ENCODE results near the gene AADACL3.
"Not testable (repeated sequence)": the region's sequence is repeated elsewhere in the genome, so short reads cannot be mapped to it uniquely, and the experiment has no call there.

AADACL3 gene

DNA sequence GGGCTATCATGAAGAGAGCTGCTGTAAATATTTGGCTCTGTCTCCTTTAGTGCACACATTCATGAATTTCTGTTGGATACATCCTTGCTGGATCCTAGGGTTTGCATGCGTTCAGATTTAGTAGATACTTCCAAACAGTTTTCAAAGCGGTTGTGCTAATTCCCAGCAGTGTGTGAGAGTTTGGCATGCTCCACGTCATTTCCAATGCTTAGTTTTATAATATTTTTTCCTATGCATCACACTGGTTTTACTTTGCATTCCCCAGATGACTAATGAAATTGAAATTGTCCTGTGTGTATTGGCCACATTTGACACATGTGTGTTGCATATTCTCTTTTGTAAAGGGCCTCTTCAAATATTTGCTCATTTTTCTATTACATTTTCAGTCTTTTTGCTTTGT is 18.5 kb upstream of the AADACL3 start:
- Histone ChIP-seq H3K4me3 (ENCODE audit: low read length) (no peak overlapping the region), H3K9ac (ENCODE audit: low read length) (no peak overlapping the region), H3K36me3 (ENCODE audit: control insufficient read depth, low read depth, low read length) (no peaks in the 10 kb centered on the region), H3K9me3 (ENCODE audit: control insufficient read depth, low read depth, low read length) (no peaks in the 10 kb centered on the region), H3K4me1 (ENCODE audit: control insufficient read depth, low read depth, low read length) (no peaks in the 10 kb centered on the region), H3K27me3 (ENCODE audit: control insufficient read depth, insufficient read depth, low read length) (no peaks in the 10 kb centered on the region), H3K27ac (ENCODE audit: low read length) (no peak overlapping the region)

GRCh38 chr1:12703821-12704451 is 12.0 kb upstream of the AADACL3 start:
- Histone ChIP-seq H3K4me3 (ENCODE audit: low read length) (no peak overlapping the region), H3K27me3 (ENCODE audit: control insufficient read depth, insufficient read depth, low read length) (no peaks in the 10 kb centered on the region), H3K9ac (ENCODE audit: low read length) (no peak overlapping the region), H3K36me3 (ENCODE audit: control insufficient read depth, low read depth, low read length) (no peaks in the 10 kb centered on the region), H3K27ac (ENCODE audit: low read length) (no peak overlapping the region), H3K9me3 (ENCODE audit: control insufficient read depth, low read depth, low read length) (peaks cover 6% of the 10 kb centered on the region), H3K4me1 (ENCODE audit: control insufficient read depth, low read depth, low read length) (no peaks in the 10 kb centered on the region)

GRCh38 chr1:12706061-12706460 is 9.8 kb upstream of the AADACL3 start:
- Histone ChIP-seq H3K27ac (ENCODE audit: low read length) (no peak overlapping the region), H3K9me3 (ENCODE audit: control insufficient read depth, low read depth, low read length) (peaks cover 6% of the 10 kb centered on the region), H3K36me3 (ENCODE audit: control insufficient read depth, low read depth, low read length) (no peaks in the 10 kb centered on the region), H3K4me3 (ENCODE audit: low read length) (no peak overlapping the region), H3K4me1 (ENCODE audit: control insufficient read depth, low read depth, low read length) (no peaks in the 10 kb centered on the region), H3K9ac (ENCODE audit: low read length) (no peak overlapping the region), H3K27me3 (ENCODE audit: control insufficient read depth, insufficient read depth, low read length) (no peaks in the 10 kb centered on the region)

- Histone ChIP-seq H3K36me3 (ENCODE audit: control insufficient read depth, low read depth, low read length) (no peaks in the 10 kb centered on the region), H3K9ac (ENCODE audit: low read length) (no peak overlapping the region), H3K4me3 (ENCODE audit: low read length) (no peak overlapping the region), H3K27ac (ENCODE audit: low read length) (no peak overlapping the region), H3K9me3 (ENCODE audit: control insufficient read depth, low read depth, low read length) (no peaks in the 10 kb centered on the region), H3K4me1 (ENCODE audit: control insufficient read depth, low read depth, low read length) (peaks cover 13% of the 10 kb centered on the region), H3K27me3 (ENCODE audit: control insufficient read depth, insufficient read depth, low read length) (no peaks in the 10 kb centered on the region)
Measured at GRCh38 chr1:12708396-12709090, 7.4 kb upstream of the AADACL3 start.

DNA sequence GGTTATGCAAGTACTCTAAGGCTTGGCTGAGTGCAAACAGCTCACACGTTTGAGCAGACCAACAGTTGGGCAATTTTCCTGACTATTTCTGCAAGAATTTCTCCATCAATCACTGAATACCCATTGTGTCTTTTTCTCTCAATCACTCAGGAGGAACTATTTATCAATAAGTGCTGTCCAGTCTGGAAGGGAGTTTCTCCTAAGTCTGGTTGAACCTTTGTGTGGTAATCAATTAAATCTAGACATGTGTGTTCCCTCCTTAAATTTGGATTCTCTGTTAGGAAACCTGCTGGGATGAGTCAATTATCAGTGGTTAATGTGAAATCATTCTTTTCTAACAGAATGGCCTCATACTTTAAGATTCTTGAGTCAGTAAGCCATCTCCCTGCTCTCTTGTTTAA is 6.8 kb upstream of the AADACL3 start:
- H3K4me1 ChIP-seq (ENCODE audit: control insufficient read depth, low read depth, low read length): peaks cover 13% of the 10 kb centered on the region
- H3K4me3 ChIP-seq (ENCODE audit: low read length): no peak overlapping the region
- no peak overlapping the region for H3K9ac ChIP-seq (ENCODE audit: low read length)
- no peaks in the 10 kb centered on the region for H3K9me3 ChIP-seq (ENCODE audit: control insufficient read depth, low read depth, low read length)
- H3K36me3 ChIP-seq (ENCODE audit: control insufficient read depth, low read depth, low read length): no peaks in the 10 kb centered on the region
- no peak overlapping the region for H3K27ac ChIP-seq (ENCODE audit: low read length)
- H3K27me3 ChIP-seq (ENCODE audit: control insufficient read depth, insufficient read depth, low read length): no peaks in the 10 kb centered on the region

GRCh38 chr1:12709696-12710095 is 6.2 kb upstream of the AADACL3 start:
- Histone ChIP-seq H3K27ac (ENCODE audit: low read length) (no peak overlapping the region), H3K27me3 (ENCODE audit: control insufficient read depth, insufficient read depth, low read length) (no peaks in the 10 kb centered on the region), H3K4me3 (ENCODE audit: low read length) (no peak overlapping the region), H3K36me3 (ENCODE audit: control insufficient read depth, low read depth, low read length) (no peaks in the 10 kb centered on the region), H3K4me1 (ENCODE audit: control insufficient read depth, low read depth, low read length) (peaks cover 17% of the 10 kb centered on the region), H3K9me3 (ENCODE audit: control insufficient read depth, low read depth, low read length) (no peaks in the 10 kb centered on the region), H3K9ac (ENCODE audit: low read length) (no peak overlapping the region)

DNA sequence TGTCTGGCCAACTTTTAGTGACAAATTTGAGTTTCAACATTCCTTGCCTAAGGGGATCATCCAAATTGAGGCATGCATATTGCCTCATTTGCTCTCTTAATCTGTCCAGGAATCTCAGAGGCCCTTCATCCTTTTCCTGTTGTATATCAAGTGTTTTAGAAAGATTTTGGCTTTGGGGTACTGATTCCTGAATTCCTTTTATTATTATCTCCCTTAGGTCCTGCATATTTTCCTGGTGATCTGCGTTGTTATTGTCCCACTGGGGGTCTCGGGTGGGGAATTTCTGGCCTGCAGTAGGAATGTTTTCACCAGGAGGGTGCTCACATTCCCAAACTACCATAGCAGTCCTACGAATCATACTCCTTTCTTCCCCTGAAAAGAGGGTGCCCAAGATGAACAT is 4.4 kb upstream of the AADACL3 start:
- no peak overlapping the region for H3K27ac ChIP-seq (ENCODE audit: low read length)
- H3K27me3 ChIP-seq (ENCODE audit: control insufficient read depth, insufficient read depth, low read length): no peaks in the 10 kb centered on the region
- peaks cover 30% of the 10 kb centered on the region for H3K4me1 ChIP-seq (ENCODE audit: control insufficient read depth, low read depth, low read length)
- H3K36me3 ChIP-seq (ENCODE audit: control insufficient read depth, low read depth, low read length): no peaks in the 10 kb centered on the region
- H3K9me3 ChIP-seq (ENCODE audit: control insufficient read depth, low read depth, low read length): no peaks in the 10 kb centered on the region
- no peak overlapping the region for H3K4me3 ChIP-seq (ENCODE audit: low read length)
- H3K9ac ChIP-seq (ENCODE audit: low read length): no peak overlapping the region

DNA sequence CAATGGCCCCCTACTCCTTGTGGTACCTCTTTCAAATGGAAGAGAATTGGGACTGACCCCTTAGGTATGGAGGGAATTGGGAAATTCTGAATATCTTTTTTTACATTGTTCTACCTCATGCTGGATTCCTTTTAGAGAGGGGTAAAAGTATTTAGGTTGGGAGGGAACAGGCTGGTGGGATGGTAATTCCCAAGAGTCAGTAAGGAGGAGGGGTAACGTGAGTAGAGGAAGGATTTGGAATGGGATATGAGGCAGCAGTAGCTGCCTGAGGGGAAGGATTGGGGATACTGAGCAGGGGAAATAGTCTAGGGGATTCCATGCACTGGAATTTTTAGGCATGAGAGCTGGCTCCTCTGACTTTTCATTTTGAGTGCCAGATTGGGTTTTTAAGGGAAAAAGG is 3.8 kb upstream of the AADACL3 start:
- no peak overlapping the region for H3K4me3 ChIP-seq (ENCODE audit: low read length)
- H3K9ac ChIP-seq (ENCODE audit: low read length): no peak overlapping the region
- H3K27ac ChIP-seq (ENCODE audit: low read length): no peak overlapping the region
- H3K36me3 ChIP-seq (ENCODE audit: control insufficient read depth, low read depth, low read length): no peaks in the 10 kb centered on the region
- H3K9me3 ChIP-seq (ENCODE audit: control insufficient read depth, low read depth, low read length): no peaks in the 10 kb centered on the region
- H3K27me3 ChIP-seq (ENCODE audit: control insufficient read depth, insufficient read depth, low read length): no peaks in the 10 kb centered on the region
- peaks cover 35% of the 10 kb centered on the region for H3K4me1 ChIP-seq (ENCODE audit: control insufficient read depth, low read depth, low read length)

DNA sequence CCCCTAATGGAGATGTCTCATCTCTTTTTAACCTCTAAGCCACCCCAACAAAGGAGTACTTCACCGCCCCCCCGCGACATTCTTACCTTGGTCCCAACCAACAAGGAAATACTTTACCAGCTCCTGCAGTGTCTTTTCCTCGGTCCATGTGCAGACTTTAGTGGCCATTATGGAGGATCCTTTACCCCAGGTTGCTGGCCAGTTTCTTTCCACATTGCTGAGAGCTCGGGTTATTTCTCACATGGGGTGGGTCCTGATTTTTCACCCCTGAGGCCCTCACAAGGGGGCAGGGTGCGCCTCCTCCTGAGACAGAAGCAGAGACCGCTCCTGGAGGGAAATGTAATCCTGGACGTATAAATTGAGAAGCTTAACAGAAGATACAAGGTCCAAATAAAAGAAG is 3.0 kb upstream of the AADACL3 start:
- no peak overlapping the region for H3K9ac ChIP-seq (ENCODE audit: low read length)
- peaks cover 44% of the 10 kb centered on the region for H3K4me1 ChIP-seq (ENCODE audit: control insufficient read depth, low read depth, low read length)
- H3K27ac ChIP-seq (ENCODE audit: low read length): no peak overlapping the region
- H3K36me3 ChIP-seq (ENCODE audit: control insufficient read depth, low read depth, low read length): no peaks in the 10 kb centered on the region
- H3K27me3 ChIP-seq (ENCODE audit: control insufficient read depth, insufficient read depth, low read length): no peaks in the 10 kb centered on the region
- H3K4me3 ChIP-seq (ENCODE audit: low read length): no peak overlapping the region
- H3K9me3 ChIP-seq (ENCODE audit: control insufficient read depth, low read depth, low read length): no peaks in the 10 kb centered on the region

DNA sequence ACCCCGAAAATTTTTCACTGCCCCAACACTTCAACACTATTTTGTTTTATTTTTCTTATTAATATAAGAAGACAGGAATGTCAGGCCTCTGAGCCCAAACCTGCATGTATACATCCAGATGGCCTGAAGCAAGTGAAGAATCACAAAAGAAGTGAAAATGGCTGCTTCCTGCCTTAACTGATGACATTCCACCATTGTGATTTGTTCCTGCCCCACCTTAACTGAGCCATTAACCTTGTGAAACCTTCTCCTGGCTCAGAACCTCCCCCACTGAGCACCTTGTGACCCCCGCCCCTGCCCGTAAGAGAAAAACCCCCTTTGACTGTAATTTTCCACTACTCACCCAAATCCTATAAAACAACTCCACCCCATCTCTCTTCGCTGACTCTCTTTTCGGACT is 2.3 kb upstream of the AADACL3 start:
- not testable (repeated sequence) for H3K9me3 ChIP-seq (ENCODE audit: control insufficient read depth, low read depth, low read length); H3K27me3 ChIP-seq (ENCODE audit: control insufficient read depth, insufficient read depth, low read length); H3K36me3 ChIP-seq (ENCODE audit: control insufficient read depth, low read depth, low read length); H3K4me3 ChIP-seq (ENCODE audit: low read length); H3K27ac ChIP-seq (ENCODE audit: low read length); H3K9ac ChIP-seq (ENCODE audit: low read length)
- peaks cover 45% of the 10 kb centered on the region for H3K4me1 ChIP-seq (ENCODE audit: control insufficient read depth, low read depth, low read length)

GRCh38 chr1:12714710-12715475 is 1.0 kb upstream of the AADACL3 start:
- Histone ChIP-seq H3K36me3 (ENCODE audit: control insufficient read depth, low read depth, low read length) (no peaks in the 10 kb centered on the region), H3K27ac (ENCODE audit: low read length) (no peak overlapping the region), H3K9me3 (ENCODE audit: control insufficient read depth, low read depth, low read length) (no peaks in the 10 kb centered on the region), H3K4me3 (ENCODE audit: low read length) (no peak overlapping the region), H3K9ac (ENCODE audit: low read length) (no peak overlapping the region), H3K27me3 (ENCODE audit: control insufficient read depth, insufficient read depth, low read length) (no peaks in the 10 kb centered on the region), H3K4me1 (ENCODE audit: control insufficient read depth, low read depth, low read length) (peaks cover 45% of the 10 kb centered on the region)

Measured in iPS-18a (cell line).